Stomach (tissue), 9 donors: ENCODE data around the gene FAM83F. TPM values are rescaled to one million over a fixed set of nuclear protein-coding genes. Genes with fewer than 3 reads are reported as not detected.

ENCODE experiments used
- DNase-seq, 2 donors: peaks; one replicate each; pipeline versions ENCODE4 v3.0.0 to v3.0.0-alpha.2; 2013 to 2019
- H3K27ac ChIP-seq, 5 donors: fragments of 200-600 bp in 4 of 5; sonication (generic) in 4 of 5; one replicate each; pipeline ENCODE4 v1.5.1; 2013 to 2019; ENCODE audit warnings: mild to moderate bottlenecking in 1 of 5, moderate library complexity in 1 of 5
- H3K27me3 ChIP-seq, 3 donors: fragments of 200-600 bp; sonication (generic); one replicate each; pipeline ENCODE4 v1.5.1; 2017 to 2019; ENCODE audit warnings: mixed run types in 1 of 3
- H3K36me3 ChIP-seq, 4 donors: fragments of 200-600 bp; sonication (generic); 1 replicate in 3 of 4; 2 replicates in 1 of 4; pipeline ENCODE4 v1.5.1; 2016 to 2019
- H3K4me1 ChIP-seq, 4 donors: fragments of 200-600 bp; sonication (generic); one replicate each; pipeline ENCODE4 v1.5.1; 2016 to 2019
- H3K4me3 ChIP-seq, 4 donors: fragments of 200-600 bp; sonication (generic) in 3 of 4; one replicate each; pipeline ENCODE4 v1.5.1; 2016 to 2019; ENCODE audit warnings: mild to moderate bottlenecking in 1 of 4
- H3K9me3 ChIP-seq, 4 donors: fragments of 200-600 bp; sonication (generic); one replicate each; pipeline ENCODE4 v1.5.1; 2016 to 2019
- CTCF ChIP-seq, 7 experiments: fragments of 450-650 bp in 4 of 7; fragments of 200-600 bp in 3 of 7; sonication (generic) in 3 of 7; IDR thresholded peaks; one replicate each; pipeline ENCODE4 v1.5.1; 2016 to 2019; ENCODE audit warnings: antibody characterized with exemption in 7 of 7, control low read depth in 2 of 7, mild to moderate bottlenecking in 1 of 7
- EP300 ChIP-seq: sonication (generic); formaldehyde crosslinking; IDR thresholded peaks from one replicate; pipeline ENCODE4 v1.6.1; 2017; ENCODE audit warnings: antibody characterized with exemption
- POLR2A ChIP-seq, 4 donors: fragments of 450-650 bp; IDR thresholded peaks; one replicate each; pipeline ENCODE4 v1.6.1; 2016; ENCODE audit warnings: antibody characterized with exemption in 4 of 4, control low read depth in 2 of 4, mild to moderate bottlenecking in 1 of 4, moderate library complexity in 1 of 4
- POLR2AphosphoS5 ChIP-seq, 3 donors: sonication (generic); formaldehyde crosslinking; IDR thresholded peaks; one replicate each; pipeline ENCODE4 v1.6.1; 2016; ENCODE audit warnings: antibody characterized with exemption in 3 of 3
- WGBS, 5 donors: extraction: QIAGEN DNeasy Blood & Tissue Kit in 3 of 5; methylation state at CpG; one replicate each; pipeline versions ENCODE4 v1.1.5 to v1.1.7; 2013 to 2018; 5-methylcytosine and 5-hydroxymethylcytosine counted together
- intact Hi-C: fragments of 100-400 bp; cut with DNase I; formaldehyde crosslinking; loops from one replicate; pipeline ENCODE4 v1.15.1; 2023; ENCODE audit warnings: low total_unique reads
- polyA plus RNA-seq, 3 donors: library from polyadenylated mRNA; stranded (reverse); fragments of 200-250 nt; gene quantifications; one replicate each; pipeline ENCODE4 v1.2.3, GENCODE V29; 2013
- total RNA-seq, 5 donors: library from RNA; depleted of rRNA; stranded (reverse); fragments of >200 nt; gene quantifications; one replicate each; pipeline versions ENCODE4 v1.1.0 to v1.2.3, GENCODE V29; 2014 to 2016
- donor health status: healthy with polysubstance abuse.
- donor health status: Bipolar disorder and iron deficiency.
- donor health status: healthy.

FAM83F gene
- total and polyA plus RNA-seq, 8 donors, result under 0.01 to 17.4 (median 7.6) TPM

- DNase-seq, result no peak
- H3K36me3 ChIP-seq, result no peaks in the 10 kb centered on the region
- H3K4me3 ChIP-seq, result no peak overlapping the region
- no peak overlapping the region for H3K27ac ChIP-seq
- intact Hi-C loops, result no loop called here
- peaks cover 40 to 72% (median 55%) of the 10 kb centered on the region in 4 donors for H3K4me1 ChIP-seq
- TF ChIP-seq CTCF (IDR thresholded peaks at IDR 0.05) (no peak), EP300 (no peak), POLR2AphosphoS5 (IDR thresholded peaks at IDR 0.05) (no peak), POLR2A (IDR thresholded peaks at IDR 0.05) (no peak)
- H3K9me3 ChIP-seq, result no peaks in the 10 kb centered on the region
- WGBS, 5 donors, result 66 to 79% (median 76%) methylated on average over 16 of the region's 16 CpGs
- peaks cover 0 to 18% (median 10%) of the 10 kb centered on the region in 3 donors for H3K27me3 ChIP-seq
Observed at GRCh38 chr22:39999144-39999757, 4.5 kb downstream of the FAM83F start.

GRCh38 chr22:40000171-40000570 is 5.4 kb downstream of the FAM83F start:
- H3K27me3 ChIP-seq, result peaks cover 0 to 10% (median 4%) of the 10 kb centered on the region in 3 donors
- intact Hi-C loops, result no loop called here
- TF ChIP-seq POLR2A (IDR thresholded peaks at IDR 0.05), result no peak
- no peak for TF ChIP-seq CTCF (IDR thresholded peaks at IDR 0.05)
- no peak for TF ChIP-seq POLR2AphosphoS5 (IDR thresholded peaks at IDR 0.05)
- no peak for TF ChIP-seq EP300
- no peaks in the 10 kb centered on the region for H3K36me3 ChIP-seq
- no peak overlapping the region for H3K4me3 ChIP-seq
- no peaks in the 10 kb centered on the region for H3K9me3 ChIP-seq
- H3K27ac ChIP-seq, result no peak overlapping the region
- 89 to 96% (median 95%) methylated on average over 5 of the region's 5 CpGs for WGBS, 5 donors
- no peak for DNase-seq
- H3K4me1 ChIP-seq, result peaks cover 34 to 66% (median 50%) of the 10 kb centered on the region in 4 donors

GRCh38 chr22:40001106-40001505 is 6.4 kb downstream of the FAM83F start:
- intact Hi-C loops, result no loop called here
- H3K27me3 ChIP-seq, result peaks cover 0 to under 1% (median 0%) of the 10 kb centered on the region in 3 donors
- H3K9me3 ChIP-seq, result no peaks in the 10 kb centered on the region
- WGBS, 5 donors, result 76 to 91% (median 83%) methylated on average over 4 of the region's 4 CpGs
- no peak for DNase-seq
- H3K4me1 ChIP-seq, result peaks cover 33 to 58% (median 49%) of the 10 kb centered on the region in 4 donors
- no peaks in the 10 kb centered on the region for H3K36me3 ChIP-seq
- no peak overlapping the region for H3K27ac ChIP-seq
- no peak overlapping the region for H3K4me3 ChIP-seq
- no peak for TF ChIP-seq CTCF (IDR thresholded peaks at IDR 0.05)
- TF ChIP-seq EP300, result no peak
- no peak for TF ChIP-seq POLR2A (IDR thresholded peaks at IDR 0.05)
- TF ChIP-seq POLR2AphosphoS5 (IDR thresholded peaks at IDR 0.05), result no peak

- Histone ChIP-seq H3K27ac (no peak overlapping the region), H3K9me3 (no peaks in the 10 kb centered on the region), H3K4me3 (no peak overlapping the region), H3K36me3 (no peaks in the 10 kb centered on the region), H3K27me3 (no peaks in the 10 kb centered on the region), H3K4me1 (peaks cover 33 to 51% (median 46%) of the 10 kb centered on the region in 4 donors)
- 77 to 84% (median 81%) methylated on average over 13 to 14 of the region's 14 CpGs for WGBS, 5 donors
- no peak for DNase-seq
- intact Hi-C loops, result no loop called here
- no peak for TF ChIP-seq EP300
- TF ChIP-seq POLR2AphosphoS5 (IDR thresholded peaks at IDR 0.05), result no peak
- TF ChIP-seq CTCF (IDR thresholded peaks at IDR 0.05), result no peak
- TF ChIP-seq POLR2A (IDR thresholded peaks at IDR 0.05), result no peak
Observed at GRCh38 chr22:40001800-40002577, 7.2 kb downstream of the FAM83F start.
